H1 (cell line): ENCODE measurements around the gene ZIC1. TPM values are rescaled to one million over a fixed set of nuclear protein-coding genes. Genes with fewer than 3 reads are reported as not detected.

ENCODE experiments used
- CTCF ChIA-PET: fragments of 300-600 bp; sonication (Branson Sonifier 250); formaldehyde crosslinking; loops from one replicate; lab custom pipeline; 2021; ENCODE audit not compliant: partially characterized antibody; lab: Charles Lee
- POLR2A ChIA-PET: fragments of 300-600 bp; sonication (Branson Sonifier 250); formaldehyde crosslinking; loops from one replicate; lab custom pipeline; 2021; ENCODE audit warnings: inconsistent platforms; ENCODE audit not compliant: partially characterized antibody; lab: Charles Lee
- DNase-seq, 2 experiments: peaks; one replicate each; pipeline versions ENCODE4 v3.0.0 to v3.0.0-alpha.2; 2010 to 2022; ENCODE audit warnings: low spot score in 2 of 2, low read depth in 1 of 2, mixed read lengths in 1 of 2
- FAIRE-seq: peaks from 2 replicates; lab custom pipeline; 2011; peaks lifted over from hg19 to GRCh38; lab: Jason Lieb, UNC
- H2AFZ ChIP-seq: 2 replicates; pipeline ENCODE4 v1.8.1; 2012; ENCODE audit warnings: low read length, inconsistent platforms
- H2AK5ac ChIP-seq: 2 replicates; pipeline ENCODE4 v1.6.1; 2013; ENCODE audit warnings: low read depth, low read length
- H2BK120ac ChIP-seq: replicated peaks from 2 replicates; pipeline ENCODE3; 2013; ENCODE audit warnings: low read depth, low read length, inconsistent platforms
- H2BK12ac ChIP-seq: 2 replicates; pipeline ENCODE4 v1.6.1; 2013; ENCODE audit warnings: low read depth, low read length
- H2BK15ac ChIP-seq: 2 replicates; pipeline ENCODE4 v1.6.1; 2013; ENCODE audit warnings: low read length
- H2BK20ac ChIP-seq: 2 replicates; pipeline ENCODE4 v1.6.1; 2013; ENCODE audit warnings: low read length
- H2BK5ac ChIP-seq: 2 replicates; pipeline ENCODE4 v1.6.1; 2013; ENCODE audit warnings: low read depth, low read length
- H3K14ac ChIP-seq: 2 replicates; pipeline ENCODE4 v1.6.1; 2013; ENCODE audit warnings: inconsistent platforms; ENCODE audit not compliant: insufficient read length
- H3K18ac ChIP-seq: 2 replicates; pipeline ENCODE4 v1.6.1; 2013; ENCODE audit warnings: low read length; ENCODE audit errors: extremely low read depth
- H3K23ac ChIP-seq: 2 replicates; pipeline ENCODE4 v1.6.1; 2013; ENCODE audit warnings: inconsistent platforms; ENCODE audit not compliant: insufficient read length
- H3K23me2 ChIP-seq: 2 replicates; pipeline ENCODE4 v1.6.1; 2013; ENCODE audit warnings: low read depth, low read length
- H3K27ac ChIP-seq: 2 replicates; pipeline ENCODE4 v1.6.1; 2011; ENCODE audit warnings: low read depth, low read length, inconsistent platforms
- H3K27me3 ChIP-seq, 4 experiments: replicated peaks in 1 of 4; 1 replicate in 1 of 4; 2 replicates in 3 of 4; pipeline versions ENCODE4 v1.6.1 to v1.8.1; 2011 to 2013; ENCODE audit warnings: low read length in 3 of 4, mild to moderate bottlenecking in 3 of 4, inconsistent platforms in 2 of 4, mixed read lengths in 2 of 4, moderate library complexity in 1 of 4; ENCODE audit not compliant: control insufficient read depth in 3 of 4, insufficient read depth in 3 of 4; ENCODE audit errors: extremely low read depth in 1 of 4
- H3K36me3 ChIP-seq, 4 experiments: 2 replicates each; pipeline versions ENCODE4 v1.6.1 to v1.8.1; 2011 to 2013; ENCODE audit warnings: mild to moderate bottlenecking in 4 of 4, low read length in 3 of 4, moderate library complexity in 2 of 4, control low read depth in 1 of 4, inconsistent platforms in 1 of 4; ENCODE audit not compliant: insufficient read depth in 4 of 4, control insufficient read depth in 2 of 4
- H3K4ac ChIP-seq: replicated peaks from 2 replicates; pipeline ENCODE3; 2013; ENCODE audit warnings: low read length, low read depth, mixed read lengths, inconsistent platforms; ENCODE audit not compliant: insufficient read length
- H3K4me1 ChIP-seq, 4 experiments: replicated peaks in 1 of 4; 1 replicate in 1 of 4; 2 replicates in 3 of 4; pipeline versions ENCODE4 v1.6.1 to v1.8.1; 2011 to 2013; ENCODE audit warnings: low read length in 3 of 4, inconsistent platforms in 2 of 4, mixed read lengths in 1 of 4; ENCODE audit not compliant: insufficient read depth in 4 of 4, control insufficient read depth in 3 of 4
- H3K4me2 ChIP-seq, 2 experiments: 2 replicates each; pipeline versions ENCODE4 v1.6.1 to v1.8.1; 2011 to 2013; ENCODE audit warnings: low read depth in 2 of 2, low read length in 2 of 2, control low read depth in 1 of 2, inconsistent platforms in 1 of 2, mild to moderate bottlenecking in 1 of 2; ENCODE audit not compliant: insufficient read depth in 1 of 2
- H3K4me3 ChIP-seq, 4 experiments: fragments of 200-600, 300-600 bp in 1 of 4; sonication (generic), shearing (Covaris generic), sonication (Bioruptor Twin) in 1 of 4; 2 replicates each; pipeline versions ENCODE4 v1.5.1 to v1.8.1; 2011 to 2016; ENCODE audit warnings: low read length in 4 of 4, low read depth in 3 of 4, control low read depth in 2 of 4, inconsistent platforms in 2 of 4, mild to moderate bottlenecking in 2 of 4, mixed read lengths in 1 of 4, moderate library complexity in 1 of 4; ENCODE audit not compliant: insufficient read depth in 2 of 4; ENCODE audit errors: extremely low read depth in 1 of 4
- H3K56ac ChIP-seq: replicated peaks from 2 replicates; pipeline ENCODE3; 2013; ENCODE audit warnings: low read depth, mild to moderate bottlenecking, mixed read lengths, low read length, inconsistent platforms; ENCODE audit not compliant: insufficient read length
- H3K79me1 ChIP-seq: 2 replicates; pipeline ENCODE4 v1.6.1; 2013; ENCODE audit warnings: low read depth, low read length, control low read depth
- H3K79me2 ChIP-seq, 2 experiments: 2 replicates each; pipeline versions ENCODE4 v1.6.1 to v1.8.1; 2012 to 2013; ENCODE audit warnings: low read length in 2 of 2, mild to moderate bottlenecking in 2 of 2, inconsistent platforms in 1 of 2; ENCODE audit not compliant: insufficient read depth in 2 of 2, control insufficient read depth in 1 of 2
- H3K9ac ChIP-seq, 4 experiments: replicated peaks in 1 of 4; 1 replicate in 1 of 4; 2 replicates in 3 of 4; pipeline versions ENCODE4 v1.6.1 to v1.8.1; 2011 to 2013; ENCODE audit warnings: low read depth in 3 of 4, low read length in 3 of 4, control low read depth in 2 of 4, mild to moderate bottlenecking in 2 of 4, moderate library complexity in 2 of 4, inconsistent platforms in 1 of 4; ENCODE audit errors: extremely low read depth in 1 of 4
- H3K9me3 ChIP-seq, 2 experiments: 2 replicates each; pipeline versions ENCODE4 v1.6.1 to v1.8.1; 2012 to 2013; ENCODE audit warnings: mild to moderate bottlenecking in 2 of 2, moderate library complexity in 2 of 2, control low read depth in 1 of 2, inconsistent platforms in 1 of 2, low read depth in 1 of 2, low read length in 1 of 2, mixed read lengths in 1 of 2; ENCODE audit not compliant: insufficient read depth in 2 of 2
- H4K20me1 ChIP-seq, 2 experiments: replicated peaks in 1 of 2; 2 replicates each; pipeline versions ENCODE3 to v1.8.1; 2011 to 2013; ENCODE audit warnings: inconsistent platforms in 2 of 2, low read length in 2 of 2, mild to moderate bottlenecking in 1 of 2; ENCODE audit not compliant: insufficient read depth in 2 of 2, control insufficient read depth in 1 of 2
- H4K5ac ChIP-seq: 2 replicates; pipeline ENCODE4 v1.6.1; 2013; ENCODE audit warnings: low read length, low read depth, mixed read lengths, inconsistent platforms; ENCODE audit not compliant: insufficient read length
- H4K8ac ChIP-seq: 2 replicates; pipeline ENCODE4 v1.8.0; 2013; ENCODE audit warnings: mild to moderate bottlenecking, moderate library complexity, low read length, inconsistent platforms; ENCODE audit not compliant: insufficient read depth; ENCODE audit errors: extremely low read depth
- H4K91ac ChIP-seq: replicated peaks from 2 replicates; pipeline ENCODE3; 2013; ENCODE audit warnings: low read length, mixed read lengths, inconsistent platforms; ENCODE audit not compliant: insufficient read length
- CBX8 ChIP-seq: fragments of 300-800, 300-1000 bp; sonication (generic); IDR thresholded peaks from 2 replicates; pipeline ENCODE4 v1.7.1; 2016; ENCODE audit warnings: low read depth, low read length, borderline replicate concordance
- CTBP2 ChIP-seq: IDR thresholded peaks from 2 replicates; pipeline ENCODE4 v1.7.0; 2011; ENCODE audit warnings: borderline replicate concordance, mild to moderate bottlenecking, moderate library complexity, mixed read lengths, low read length; ENCODE audit not compliant: insufficient read depth, insufficient read length
- E2F6 ChIP-seq: IDR thresholded peaks from 2 replicates; pipeline ENCODE4 v1.6.1; 2012; ENCODE audit warnings: inconsistent platforms
- EZH2 ChIP-seq: fragments of 200-600 bp; sonication (generic); IDR thresholded peaks from 2 replicates; pipeline ENCODE4 v1.7.1; 2012; ENCODE audit warnings: low read depth, mild to moderate bottlenecking, moderate library complexity, low read length, inconsistent platforms; ENCODE audit not compliant: severe bottlenecking
- KDM4A ChIP-seq: IDR thresholded peaks from one replicate; pipeline ENCODE4 v1.7.1; 2012; ENCODE audit warnings: low read depth, mild to moderate bottlenecking, moderate library complexity, low read length, inconsistent platforms; ENCODE audit not compliant: severe bottlenecking
- MAFK ChIP-seq: IDR thresholded peaks from 2 replicates; pipeline ENCODE4 v1.6.1; 2012; ENCODE audit warnings: low read depth, mild to moderate bottlenecking, improper control_type of control experiment, low read length
- POLR2AphosphoS5 ChIP-seq: IDR thresholded peaks from 2 replicates; pipeline ENCODE4 v1.6.1; 2011; ENCODE audit warnings: low read depth, low read length
- RNF2 ChIP-seq: fragments of 200-900, 300-1000 bp; sonication (generic); IDR thresholded peaks from 2 replicates; pipeline ENCODE4 v1.7.1; 2016; ENCODE audit warnings: borderline replicate concordance, low read depth, mild to moderate bottlenecking, antibody characterized with exemption, low read length; ENCODE audit not compliant: poor library complexity, severe bottlenecking; ENCODE audit errors: missing control alignments
- SUZ12 ChIP-seq: fragments of 200-600 bp; sonication (generic); IDR thresholded peaks from 2 replicates; pipeline ENCODE4 v1.6.1; 2012; ENCODE audit warnings: mild to moderate bottlenecking, inconsistent platforms, low read length, moderate library complexity, mixed read lengths
- TCF12 ChIP-seq: IDR thresholded peaks from 2 replicates; pipeline ENCODE4 v1.6.1; 2011; ENCODE audit warnings: low read depth, mild to moderate bottlenecking, low read length
- WGBS, 2 experiments: shearing (Covaris generic) in 1 of 2; methylation state at CpG; one replicate each; pipeline versions ENCODE4 v1.1.6 to v1.1.7; 2013 to 2015; ENCODE audit warnings: low lambda C conversion rate in 2 of 2, mixed read lengths in 2 of 2, inconsistent platforms in 1 of 2, low coverage in 1 of 2, missing lambda C conversion rate in 1 of 2; ENCODE audit not compliant: insufficient replicate concordance in 2 of 2, insufficient coverage in 1 of 2, insufficient read length in 1 of 2; ENCODE audit errors: extremely low coverage in 1 of 2, missing lambda C conversion rate in 1 of 2; 5-methylcytosine and 5-hydroxymethylcytosine counted together
- polyA plus RNA-seq, 7 experiments: library from polyadenylated mRNA; depleted of rRNA in 3 of 7; stranded (reverse) in 5 of 7; unstranded in 2 of 7; fragments of >200 nt in 5 of 7; fragments of 200-250 nt in 2 of 7; gene quantifications; 1 replicate in 5 of 7; 2 replicates in 1 of 7; 4 replicates in 1 of 7; pipeline versions ENCODE4 v1.2.1 to v1.2.3, GENCODE V29; 2011 to 2013; ENCODE audit warnings: missing spikeins in 2 of 7, mixed read lengths in 2 of 7
- total RNA-seq: library from RNA; stranded (reverse); fragmentation: NEBNext Ultra II Directional; extraction: Animal tissue kit (Norgen Biotek cat#: 25700); gene quantifications from 2 replicates; pipeline ENCODE4 v1.2.1, GENCODE V29; 2021

The ZIC1 gene
- total and polyA plus RNA-seq, 2 of the 8 experiments (the other 6 are each of a cell fraction or from before 2014, with no cell fraction given): 0.80 to 2.2 TPM

- H3K9me3 ChIP-seq: no peaks in the 10 kb centered on the region; a peak in 1 of 4 replicates
- H3K23me2 ChIP-seq: peaks cover 12% of the 10 kb centered on the region; the same call in 1 of the 2 replicates
- 0 out of 2 replicates have a peak, but pooled peaks have one; percentile 34 for TF ChIP-seq SUZ12
- TF ChIP-seq TCF12: no peak
- TF ChIP-seq MAFK: no peak
- peak; percentile 42 for TF ChIP-seq EZH2
- no peak for TF ChIP-seq E2F6
- no peak for TF ChIP-seq CTBP2
- TF ChIP-seq POLR2AphosphoS5: no peak
- TF ChIP-seq CBX8: peak; percentile 82; the same call in 1 of the 2 replicates
- peak; percentile 85 for TF ChIP-seq RNF2
- no peak for TF ChIP-seq KDM4A
- no peak overlapping the region for H3K27ac ChIP-seq
- H3K56ac ChIP-seq: no peak overlapping the region
- no peak overlapping the region for H2BK5ac ChIP-seq
- H2BK120ac ChIP-seq: no peak overlapping the region
- peaks cover 3 to 25% (median 20%) of the 10 kb centered on the region in 4 experiments for H3K4me1 ChIP-seq
- H3K18ac ChIP-seq: no peak overlapping the region
- H4K8ac ChIP-seq: no peak overlapping the region
- 9% methylated on average over 18 of the region's 18 CpGs; no CpG with 5 or more reads in 1 of the 2 experiments for WGBS, 2 experiments
- no peak overlapping the region for H2AFZ ChIP-seq
- H3K9ac ChIP-seq: no peak overlapping the region
- H4K5ac ChIP-seq: no peak overlapping the region
- no peak overlapping the region for H3K4ac ChIP-seq
- POLR2A ChIA-PET: interaction anchor here (1.3 to 5.8 kb wide), 3 partner anchors 9 to 57 kb away, joined by 3 to 26 read pairs (median 5); no protein-coding TSS in a partner anchor
- FAIRE-seq: no peak
- no peak overlapping the region for H2BK15ac ChIP-seq
- peaks cover 0 to 4% (median 0%) of the 10 kb centered on the region in 4 experiments; a peak in 1 of 8 replicates for H3K36me3 ChIP-seq
- no peaks in the 10 kb centered on the region for H3K79me1 ChIP-seq
- no peak overlapping the region for H2BK12ac ChIP-seq
- H2BK20ac ChIP-seq: no peak overlapping the region
- H3K4me3 ChIP-seq: peak overlapping the region in 1 of 4 experiments; percentile 35; a peak in 1 of 8 replicates
- CTCF ChIA-PET: interaction anchor here (0.7 to 17.2 kb wide), 5 partner anchors 21 to 60 kb away, joined by 3 to 485 read pairs (median 4); partner anchors contain the start of gene ZIC4
- H3K79me2 ChIP-seq: no peaks in the 10 kb centered on the region
- H3K23ac ChIP-seq: no peak overlapping the region
- H4K91ac ChIP-seq: no peak overlapping the region
- H3K4me2 ChIP-seq: peak overlapping the region; percentile 33 to 91; a peak in 2 of 4 replicates
- H3K14ac ChIP-seq: no peak overlapping the region
- peaks cover 12 to 21% of the 10 kb centered on the region in 2 experiments for H4K20me1 ChIP-seq
- H2AK5ac ChIP-seq: no peak overlapping the region
- H3K27me3 ChIP-seq: peaks cover 67 to 98% (median 88%) of the 10 kb centered on the region in 4 experiments
- no peak for DNase-seq
These were observed 5.4 kb downstream of the ZIC1 start for GRCh38 chr3:147414390-147415138.
